HG03159 (cell line): ENCODE results near the gene PLCH2.
"Not testable (repeated sequence)": the region's sequence is repeated elsewhere in the genome, so short reads cannot be mapped to it uniquely, and the experiment has no call there.

Experiments used
- ATAC-seq: cut with Tn5 transposase; IDR thresholded peaks from one replicate; pipeline ENCODE4 v1.9.1; 2021; ENCODE audit warnings: mild to moderate bottlenecking, moderate library complexity; ENCODE audit not compliant: unreplicated experiment

PLCH2 gene

DNA sequence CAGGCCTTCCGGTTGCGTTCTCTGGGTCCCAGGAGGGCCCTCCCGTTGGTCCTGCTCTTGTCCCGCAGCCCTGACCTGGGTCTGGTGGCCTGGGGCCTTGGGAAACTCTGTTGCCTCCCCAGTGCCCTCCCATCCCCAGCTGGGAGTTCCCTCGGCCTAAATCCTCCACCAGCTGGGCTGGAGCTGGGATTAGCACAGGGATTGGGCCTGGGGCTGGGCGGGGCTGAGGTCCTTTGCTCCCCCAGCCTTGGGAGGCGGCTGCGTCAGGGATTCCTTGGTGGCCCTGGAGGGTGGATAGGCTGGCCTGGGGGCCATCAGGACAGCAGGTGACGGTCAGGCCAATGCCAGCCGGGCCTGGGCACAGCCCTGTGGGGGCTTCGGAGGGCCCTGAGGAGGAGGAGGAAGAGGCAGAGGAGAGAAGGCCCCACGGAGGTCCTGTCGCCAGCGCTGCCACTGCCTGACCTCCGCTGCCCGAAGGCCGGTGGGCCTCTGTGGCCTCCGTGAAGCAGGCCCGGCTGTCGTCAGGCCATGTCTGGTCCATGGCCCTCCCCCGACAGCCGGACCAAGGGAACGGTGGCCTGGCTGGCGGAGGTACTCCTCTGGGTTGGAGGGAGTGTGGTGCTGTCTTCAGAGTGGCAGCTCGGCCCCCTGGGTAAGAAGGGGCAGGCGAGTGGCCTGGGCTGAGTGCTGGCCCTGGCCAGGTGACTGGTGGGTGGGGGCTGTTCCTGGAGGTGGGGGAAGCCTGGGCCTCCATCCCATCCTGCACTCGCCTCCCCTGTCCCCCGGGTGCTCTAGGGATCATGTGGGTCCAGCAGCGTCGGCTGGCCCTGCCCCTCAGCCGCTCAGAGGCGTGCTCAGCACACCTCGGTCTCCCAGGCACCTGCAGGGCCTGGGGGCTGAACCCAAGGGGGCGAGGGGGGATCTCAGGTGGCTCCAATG lies at the start of gene PLCH2:
PLCH2 (plus strand) TSS at position 229 of the 939 bp plus-strand sequence; CDS start at position 529, 300 bp downstream.
- no peak for ATAC-seq

GRCh38 chr1:2426540-2426939 lies 49.5 kb upstream of the PLCH2 start:
- no peak for ATAC-seq

DNA sequence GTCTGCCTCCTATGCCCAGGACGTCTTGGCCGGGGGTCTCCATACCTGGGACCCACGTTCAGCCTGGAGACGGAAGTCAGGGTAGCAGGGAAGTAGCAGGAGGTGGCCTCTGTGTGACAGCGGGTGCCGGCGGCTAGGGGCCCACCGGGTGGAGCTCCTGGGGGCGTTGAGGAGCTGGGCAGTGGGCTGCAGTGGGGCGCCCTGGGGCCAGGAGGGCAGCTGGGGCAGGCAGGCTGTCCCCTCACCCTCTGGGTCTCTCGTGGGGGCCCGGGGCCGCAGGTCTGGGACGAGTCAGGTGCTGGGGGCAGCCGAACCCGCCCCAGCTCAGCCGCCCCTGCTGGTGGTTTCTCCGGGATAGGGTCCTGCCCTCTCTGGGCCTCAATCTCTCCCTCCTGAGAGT lies 49.0 kb upstream of the PLCH2 start:
- no peak for ATAC-seq

DNA sequence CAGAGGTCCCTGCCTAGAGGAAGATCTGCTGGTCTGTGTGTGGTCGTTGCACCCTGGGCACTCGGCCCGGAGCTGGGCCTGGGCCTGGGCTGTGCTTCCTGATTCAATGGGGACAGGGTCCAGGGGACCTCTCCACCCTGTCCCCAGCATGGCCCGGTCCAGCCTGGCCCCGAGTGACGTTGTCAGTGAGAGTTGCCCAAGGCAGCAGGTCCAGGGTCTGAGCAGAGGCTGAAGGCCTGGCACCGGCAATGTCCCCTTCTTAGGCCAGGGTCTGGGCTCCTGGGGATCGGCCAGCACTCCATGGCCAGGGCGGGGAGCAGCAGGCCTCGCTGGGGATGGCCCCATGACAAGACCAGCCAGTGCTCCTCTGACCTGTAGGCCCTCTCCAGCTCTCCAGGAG lies 48.1 kb upstream of the PLCH2 start:
- ATAC-seq = no peak

DNA sequence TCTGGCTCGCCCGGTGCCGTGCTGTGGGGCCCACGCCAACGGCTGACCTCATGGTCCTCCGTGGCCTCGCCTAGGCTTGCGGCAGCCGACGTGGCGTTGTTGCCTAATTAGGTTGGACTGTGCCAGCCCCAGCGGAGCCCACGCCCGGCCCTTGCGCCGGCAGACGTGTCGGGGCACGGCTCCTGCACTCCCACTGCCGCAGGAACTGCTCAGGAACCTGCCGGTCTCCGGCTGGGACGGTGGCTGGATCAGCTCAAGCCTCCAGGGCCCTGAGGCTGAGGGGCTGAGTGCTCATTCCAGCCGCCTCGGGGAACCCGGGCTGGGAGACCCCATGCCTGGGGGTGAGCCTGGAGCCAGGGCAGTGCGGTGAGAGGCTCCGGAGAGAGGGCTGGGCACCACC lies 47.6 kb upstream of the PLCH2 start:
- no peak for ATAC-seq

DNA sequence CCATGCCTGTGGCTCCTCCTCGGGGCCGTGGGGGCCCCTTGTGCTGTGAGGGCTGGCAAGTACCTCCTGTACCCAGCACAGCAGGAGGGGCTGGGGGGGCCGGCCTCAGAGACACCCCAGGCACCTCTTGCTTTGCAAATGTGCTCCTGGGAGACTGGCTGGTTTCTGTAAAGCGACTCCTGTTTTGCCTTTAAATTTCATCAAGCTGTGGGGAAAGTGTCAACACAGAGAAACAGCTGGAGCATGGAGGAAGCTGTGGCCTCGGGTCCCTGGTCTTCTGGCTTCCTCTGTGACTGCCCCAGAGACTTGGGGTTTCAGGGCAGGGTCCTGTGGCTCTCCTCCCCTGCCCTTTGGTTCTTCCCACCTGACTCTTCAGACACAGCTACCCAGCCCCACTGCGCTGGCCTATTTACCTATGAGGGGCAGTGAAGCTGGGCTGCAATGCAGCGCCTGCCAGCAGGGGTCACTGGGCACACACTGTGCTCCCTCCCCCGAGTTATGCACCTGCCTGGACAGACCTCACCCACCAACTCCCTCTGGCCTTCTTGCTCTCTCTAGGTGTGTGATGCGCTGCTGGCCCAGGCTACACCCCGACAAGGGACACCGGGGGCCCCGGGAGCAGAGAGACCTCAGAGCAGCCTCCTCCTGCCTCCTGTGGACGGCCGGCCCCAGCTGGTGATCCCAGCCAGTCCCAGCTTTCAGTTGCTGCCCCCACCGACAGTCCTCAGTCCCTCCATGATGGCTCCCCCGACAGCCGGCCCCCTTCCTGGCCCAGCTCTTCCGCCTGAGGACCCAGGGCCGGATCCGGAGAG lies 46.1 kb upstream of the PLCH2 start:
- ATAC-seq = no peak

GRCh38 chr1:2430592-2430973 lies 45.5 kb upstream of the PLCH2 start:
- no peak for ATAC-seq

GRCh38 chr1:2431103-2431502 lies 45.0 kb upstream of the PLCH2 start:
- no peak for ATAC-seq

DNA sequence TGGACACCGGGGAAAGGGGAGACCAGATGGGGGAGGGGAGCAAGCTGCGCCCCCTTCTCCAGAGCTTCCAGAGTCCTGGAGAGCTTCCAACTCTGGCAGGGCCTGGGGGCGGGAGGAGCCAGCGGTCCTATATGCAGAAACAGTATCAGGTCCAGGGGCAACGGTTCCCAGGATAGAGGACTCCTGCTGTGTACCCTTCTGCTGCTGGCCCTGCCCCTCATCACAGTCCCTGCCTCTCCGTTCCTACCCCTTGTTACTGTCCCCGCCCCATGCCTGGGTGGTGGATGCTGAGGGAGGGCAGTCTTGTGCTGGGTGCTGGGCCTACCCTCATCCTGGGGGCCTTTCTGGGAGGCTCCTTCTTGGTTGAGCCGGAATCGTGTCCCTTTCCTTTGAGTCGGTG lies 44.6 kb upstream of the PLCH2 start:
- ATAC-seq = no peak

DNA sequence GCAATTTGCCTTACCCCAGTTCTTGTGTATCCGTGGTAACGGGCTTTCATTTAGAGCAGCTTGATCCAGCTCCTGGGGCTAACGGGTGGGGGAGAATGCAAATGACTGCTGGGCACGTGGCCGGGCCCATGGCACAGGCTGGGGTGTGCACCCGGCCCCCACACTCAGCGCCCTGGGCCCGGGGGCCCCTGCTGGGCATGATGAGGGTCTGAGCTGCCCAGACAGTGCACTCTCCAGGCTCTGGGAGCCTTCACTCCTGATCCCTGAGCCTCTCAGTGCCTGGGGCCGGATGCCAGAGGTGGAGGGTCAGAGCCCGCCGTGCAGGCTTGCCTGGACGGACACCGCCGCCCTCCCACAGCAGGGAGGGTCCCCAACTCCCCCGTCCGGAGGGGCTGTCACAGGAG lies 43.6 kb upstream of the PLCH2 start:
- no peak for ATAC-seq

- ATAC-seq = no peak
These were observed 42.9 kb upstream of the PLCH2 start for GRCh38 chr1:2433196-2433595.

DNA sequence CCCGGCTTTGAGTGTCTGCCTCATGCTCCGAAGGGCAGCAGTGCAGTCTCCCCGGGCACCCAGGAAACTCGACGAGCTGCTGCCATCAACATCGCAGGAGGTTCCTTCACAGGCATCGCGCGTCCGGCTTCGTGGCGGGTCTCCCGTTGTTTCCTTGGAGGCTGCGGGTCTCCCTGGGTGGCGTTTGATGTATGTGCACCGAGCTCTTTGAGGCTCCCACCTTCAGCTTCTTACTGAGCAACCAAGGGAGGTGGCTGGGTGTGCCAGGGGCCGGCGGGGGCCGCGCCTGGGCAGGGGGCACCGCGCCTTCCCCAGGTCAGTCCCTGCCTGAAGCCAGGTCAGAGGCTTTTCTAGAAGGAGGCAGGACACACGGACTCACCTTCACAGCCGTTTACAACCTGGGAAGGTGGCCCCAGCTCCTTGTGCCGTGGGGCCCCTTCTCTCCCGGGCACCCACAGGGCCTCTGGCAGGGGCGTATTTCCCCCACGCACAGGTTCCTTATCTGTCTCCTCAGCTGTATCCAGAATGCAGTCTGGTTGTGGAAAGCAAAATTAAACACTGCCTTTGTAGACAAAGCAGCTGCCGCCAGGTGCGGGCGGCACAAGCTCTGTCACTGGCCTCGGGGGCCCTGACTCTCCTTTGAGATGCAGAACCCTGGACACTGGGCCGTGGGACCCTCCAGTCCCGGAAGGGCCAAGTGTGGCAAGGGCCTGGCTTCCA lies 42.0 kb upstream of the PLCH2 start:
- ATAC-seq = no peak

DNA sequence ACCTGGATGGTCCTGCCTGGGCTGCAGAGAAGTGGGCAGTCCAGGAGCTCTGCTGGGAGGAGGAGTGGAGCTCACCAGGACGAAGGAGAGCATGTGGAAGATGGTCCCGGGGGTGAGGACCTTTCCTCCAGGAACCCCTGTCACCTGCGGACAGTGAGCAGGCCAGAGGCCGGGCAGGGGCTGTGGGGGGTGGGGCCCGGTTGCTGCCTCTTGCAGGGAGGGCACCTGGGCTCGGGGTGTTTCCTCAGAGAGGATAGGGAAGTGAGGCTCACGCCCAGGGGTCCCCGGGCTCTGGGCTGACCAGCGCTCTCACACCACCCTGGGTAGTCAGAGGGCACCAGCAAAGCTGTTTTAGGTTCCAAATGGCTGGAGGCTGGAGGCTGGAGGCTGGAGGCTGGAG lies 41.0 kb upstream of the PLCH2 start:
- no peak for ATAC-seq

DNA sequence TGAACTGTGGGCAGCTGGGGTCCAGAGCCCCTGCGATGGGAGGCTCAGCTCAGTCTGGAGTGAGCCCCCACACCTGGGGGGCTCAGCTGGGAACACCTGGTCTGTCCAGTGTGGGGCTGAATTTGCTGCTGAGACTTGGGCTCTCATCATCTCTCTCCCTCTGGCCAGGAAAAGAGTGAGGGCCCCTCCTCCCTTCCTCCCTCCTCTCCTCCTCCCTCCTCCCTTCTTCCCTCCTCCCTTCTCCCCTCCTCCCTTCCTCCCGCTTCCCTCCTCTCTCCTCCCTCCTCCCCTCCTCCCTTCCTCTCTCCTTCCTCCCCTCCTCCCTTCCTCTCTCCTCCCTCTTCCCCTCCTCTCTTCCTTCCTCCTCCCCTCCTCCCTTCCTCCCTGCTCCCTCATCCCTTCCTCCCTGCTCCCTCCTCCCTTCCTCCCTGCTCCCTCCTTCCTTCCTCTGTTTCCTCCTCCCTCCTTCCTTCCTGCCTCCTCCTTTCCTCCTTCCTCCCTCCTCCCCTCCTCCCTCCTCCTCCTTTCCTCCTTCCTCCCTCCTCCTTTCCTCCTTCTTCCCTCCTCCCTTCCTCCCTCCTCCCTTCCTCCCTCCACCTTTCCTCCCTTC lies 40.2 kb upstream of the PLCH2 start:
- ATAC-seq = no peak

DNA sequence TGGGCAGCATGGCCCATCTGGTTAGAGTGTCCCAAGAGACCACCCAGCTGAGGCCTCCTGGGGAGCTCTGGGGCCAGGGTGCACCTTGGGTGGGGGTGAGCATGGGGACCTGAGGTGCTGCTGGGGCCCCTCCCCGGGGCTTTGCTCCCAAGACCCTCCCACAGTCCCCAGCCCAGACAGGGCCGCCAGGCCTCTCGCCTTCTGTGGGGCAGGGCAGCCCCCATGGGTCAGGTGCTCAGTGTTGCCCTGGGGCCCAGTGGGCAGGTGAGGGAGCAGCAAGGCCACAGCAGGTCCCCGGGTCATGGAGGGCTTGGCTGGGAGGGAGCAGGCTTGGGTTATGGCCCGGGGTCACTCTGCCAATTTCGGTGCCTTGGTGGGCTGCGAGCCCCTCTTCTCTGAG lies 39.2 kb upstream of the PLCH2 start:
- ATAC-seq = no peak

GRCh38 chr1:2437617-2438016 lies 38.5 kb upstream of the PLCH2 start:
- no peak for ATAC-seq

- ATAC-seq = no peak
These were observed 38.1 kb upstream of the PLCH2 start for GRCh38 chr1:2438038-2438437.

GRCh38 chr1:2438641-2439040 lies 37.4 kb upstream of the PLCH2 start:
- ATAC-seq = no peak

- ATAC-seq = no peak
These were observed 36.7 kb upstream of the PLCH2 start for GRCh38 chr1:2439369-2439768.

GRCh38 chr1:2440346-2440745 lies 35.7 kb upstream of the PLCH2 start:
- not testable (repeated sequence) for ATAC-seq

DNA sequence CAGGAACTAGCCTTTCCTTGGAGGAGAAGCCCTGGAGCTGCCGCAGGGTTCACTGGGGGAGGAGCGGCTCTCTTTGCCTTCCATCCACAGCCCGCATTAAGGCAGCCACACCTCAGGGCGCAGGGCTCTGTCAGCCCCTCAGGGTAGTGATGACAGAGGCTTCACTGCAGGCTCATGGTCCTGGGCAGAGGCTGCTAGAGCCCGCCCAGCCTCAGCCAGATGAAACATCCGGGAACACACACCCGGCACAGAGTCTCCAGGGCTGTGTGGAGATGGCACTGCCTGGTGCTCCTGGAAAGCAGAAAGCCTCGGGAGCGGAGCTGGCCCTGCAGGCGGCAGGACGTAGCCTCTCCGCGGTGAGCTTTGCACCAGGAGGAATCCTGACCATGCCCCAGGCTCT lies 34.3 kb upstream of the PLCH2 start:
- no peak for ATAC-seq
